GM12878 (cell line): ENCODE measurements around the gene IL16. TPM values are rescaled to one million over a fixed set of nuclear protein-coding genes. Genes with fewer than 3 reads are reported as not detected.

Experiments
- ATF7 ChIP-seq: fragments of 450-650 bp; IDR thresholded peaks from 2 replicates; pipeline ENCODE4 v1.6.1; 2016; ENCODE audit warnings: low read depth, mild to moderate bottlenecking
- FOS ChIP-seq: IDR thresholded peaks from 3 replicates; pipeline ENCODE4 v1.6.1; 2011; ENCODE audit warnings: borderline replicate concordance; ENCODE audit not compliant: insufficient read length; ENCODE audit errors: extremely low read depth
- JUND ChIP-seq: IDR thresholded peaks from 2 replicates; pipeline ENCODE4 v1.6.1; 2012; ENCODE audit warnings: low read depth, mild to moderate bottlenecking, low read length, improper control_type of control experiment, moderate library complexity
- KDM1A ChIP-seq: fragments of 200-600 bp; sonication (generic); IDR thresholded peaks from 2 replicates; pipeline ENCODE4 v1.6.1; 2016; ENCODE audit warnings: borderline replicate concordance
- MEF2A ChIP-seq: IDR thresholded peaks from 2 replicates; pipeline ENCODE4 v1.6.1; 2011; ENCODE audit warnings: low read depth, mild to moderate bottlenecking, low read length, moderate library complexity; ENCODE audit not compliant: insufficient read depth
- MYC ChIP-seq: IDR thresholded peaks from 2 replicates; pipeline ENCODE4 v1.6.1; 2011; ENCODE audit warnings: mild to moderate bottlenecking, low read length, moderate library complexity, inconsistent platforms; ENCODE audit not compliant: insufficient read depth, insufficient replicate concordance, insufficient read length, severe bottlenecking
- NBN ChIP-seq: fragments of 450-650 bp; IDR thresholded peaks from 2 replicates; pipeline ENCODE4 v1.6.1; 2016
- NR2F1 ChIP-seq: fragments of 450-650 bp; conservative IDR thresholded peaks from 2 replicates; pipeline ENCODE4 v1.6.1; 2017; ENCODE audit warnings: mild to moderate bottlenecking
- SP1 ChIP-seq: IDR thresholded peaks from one replicate; pipeline ENCODE4 v1.6.1; 2011; ENCODE audit warnings: low read depth, low read length
- polyA plus RNA-seq, 11 experiments: library from polyadenylated mRNA; depleted of rRNA in 4 of 11; unstranded in 6 of 11; stranded (reverse) in 5 of 11; fragments of >200 nt; fragmentation: Nextera tagmentation in 4 of 11; fragmentation: Illumina TruSeq in 1 of 11; extraction: Ambion mirVana in 4 of 11; extraction: Trizol in 1 of 11; gene quantifications; 1 replicate in 1 of 11; 2 replicates in 10 of 11; pipeline versions ENCODE4 v1.2.1 to v1.2.3, GENCODE V29; 2011 to 2016; ENCODE audit warnings: inconsistent platforms in 2 of 11, missing spikeins in 2 of 11, low read depth in 1 of 11
- total RNA-seq, 4 experiments: library from RNA; depleted of rRNA in 3 of 4; stranded (reverse); fragments of >200 nt in 3 of 4; fragmentation: Illumina TruSeq in 1 of 4; extraction: Trizol in 1 of 4; gene quantifications; 2 replicates each; pipeline versions ENCODE4 v1.2.1 to v1.2.3, GENCODE V29; 2013 to 2021
- TF ChIP-seq, protein P1 (sequence below): IDR thresholded peaks from 2 replicates; pipeline ENCODE4 v1.6.1; 2012; ENCODE audit warnings: low read depth, low read length, improper control_type of control experiment
- TF ChIP-seq, protein P2 (sequence below): IDR thresholded peaks from 2 replicates; pipeline ENCODE4 v1.6.1; 2011; ENCODE audit warnings: borderline replicate concordance, low read depth, mild to moderate bottlenecking, moderate library complexity, mixed read lengths, low read length; ENCODE audit not compliant: insufficient read depth; ENCODE audit errors: extremely low read length

IL16 gene
- total and polyA plus RNA-seq, 10 of the 15 experiments (the other 5 are each of a cell fraction or from before 2014, with no cell fraction given) = 21.7 to 206 (median 44.5) TPM

DNA sequence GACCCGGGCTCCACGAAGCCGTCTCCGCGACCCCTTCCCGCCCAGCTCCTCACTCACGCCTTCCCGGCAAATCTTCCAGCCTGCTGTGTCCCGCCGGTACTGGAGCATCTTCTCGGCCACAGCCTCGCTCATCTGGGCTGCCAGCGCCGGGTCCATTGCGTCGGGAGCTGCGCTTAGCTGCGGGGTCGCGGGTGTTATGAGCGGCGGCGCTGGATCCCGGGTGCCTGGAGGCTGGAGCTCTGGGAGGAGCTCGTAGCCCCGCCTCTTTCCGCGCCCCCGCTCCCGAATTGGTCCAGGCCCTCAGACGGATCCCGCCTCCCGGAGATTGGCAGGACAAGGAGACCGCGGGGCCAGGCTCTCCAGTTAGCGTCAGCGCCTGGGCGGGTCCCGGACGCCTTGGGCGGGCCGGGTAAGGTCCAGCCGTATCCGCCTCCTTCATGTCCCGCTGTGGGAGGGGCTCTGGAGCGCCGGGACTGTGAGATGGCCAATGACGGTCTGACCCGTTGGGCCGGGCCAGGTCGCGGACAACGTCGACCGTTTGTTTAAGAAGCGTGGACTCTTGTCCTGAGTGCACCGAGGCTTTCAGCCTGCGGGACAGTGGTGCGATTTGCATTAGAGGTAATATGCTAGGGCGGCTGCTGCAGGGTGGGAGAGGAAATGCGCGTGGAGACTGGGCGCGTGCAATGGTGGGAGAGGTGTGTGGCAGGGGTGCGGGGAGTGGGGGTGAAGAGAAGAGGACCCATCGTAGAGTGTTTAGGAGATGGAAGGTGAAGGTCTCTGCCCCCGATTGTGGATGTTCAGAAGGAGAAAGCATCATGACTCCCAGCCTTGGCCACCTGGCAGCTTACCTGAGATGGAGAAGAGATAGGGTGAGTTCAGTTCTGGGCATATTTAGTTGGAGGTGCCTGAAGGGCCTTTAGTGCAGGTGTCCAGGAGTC is 127.5 kb downstream of the IL16 start, which contains the start of gene STARD5 (continued):
- TF ChIP-seq NR2F1 (0 out of 2 replicates have a peak, but pooled peaks have one; percentile 27), MYC (peak; percentile 39), KDM1A (no peak), SP1 (peak; percentile 90), FOS (peak; percentile 15), JUND (no peak), MEF2A (no peak), NBN (0 out of 2 replicates have a peak, but pooled peaks have one; percentile 21), ATF7 (no peak)
- TF ChIP-seq, protein P1, sequence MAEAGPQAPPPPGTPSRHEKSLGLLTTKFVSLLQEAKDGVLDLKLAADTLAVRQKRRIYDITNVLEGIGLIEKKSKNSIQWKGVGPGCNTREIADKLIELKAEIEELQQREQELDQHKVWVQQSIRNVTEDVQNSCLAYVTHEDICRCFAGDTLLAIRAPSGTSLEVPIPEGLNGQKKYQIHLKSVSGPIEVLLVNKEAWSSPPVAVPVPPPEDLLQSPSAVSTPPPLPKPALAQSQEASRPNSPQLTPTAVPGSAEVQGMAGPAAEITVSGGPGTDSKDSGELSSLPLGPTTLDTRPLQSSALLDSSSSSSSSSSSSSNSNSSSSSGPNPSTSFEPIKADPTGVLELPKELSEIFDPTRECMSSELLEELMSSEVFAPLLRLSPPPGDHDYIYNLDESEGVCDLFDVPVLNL = 0 out of 2 replicates have a peak, but pooled peaks have one; percentile 28
- TF ChIP-seq, protein P2, sequence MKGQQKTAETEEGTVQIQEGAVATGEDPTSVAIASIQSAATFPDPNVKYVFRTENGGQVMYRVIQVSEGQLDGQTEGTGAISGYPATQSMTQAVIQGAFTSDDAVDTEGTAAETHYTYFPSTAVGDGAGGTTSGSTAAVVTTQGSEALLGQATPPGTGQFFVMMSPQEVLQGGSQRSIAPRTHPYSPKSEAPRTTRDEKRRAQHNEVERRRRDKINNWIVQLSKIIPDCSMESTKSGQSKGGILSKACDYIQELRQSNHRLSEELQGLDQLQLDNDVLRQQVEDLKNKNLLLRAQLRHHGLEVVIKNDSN = no peak
